Neural crest cell (in vitro differentiated cells): Measurements from ENCODE around the gene LSM10. TPM values are rescaled to one million over a fixed set of nuclear protein-coding genes. Genes with fewer than 3 reads are reported as not detected.
A peak's percentile ranks its signal among the peaks of the same experiment; 100 is the strongest.

Experiments used
- DNase-seq: peaks from one replicate; pipeline ENCODE4 v3.0.0; 2021; ENCODE audit warnings: low read depth, mixed read lengths, low spot score
- H3K27ac Mint-ChIP-seq: one replicate; pipeline ENCODE4 v1.8.0; 2021; ENCODE audit warnings: mild to moderate bottlenecking, mixed read lengths; ENCODE audit not compliant: unreplicated experiment
- H3K27me3 Mint-ChIP-seq: 2 replicates; pipeline ENCODE4 v1.8.0; 2021; ENCODE audit warnings: low read depth, mild to moderate bottlenecking, mixed read lengths
- H3K36me3 Mint-ChIP-seq: 2 replicates; pipeline ENCODE4 v1.8.0; 2021; ENCODE audit warnings: low read depth, mild to moderate bottlenecking, mixed read lengths
- H3K4me1 Mint-ChIP-seq: 2 replicates; pipeline ENCODE4 v1.8.0; 2021; ENCODE audit warnings: mixed read lengths
- H3K4me3 Mint-ChIP-seq: one replicate; pipeline ENCODE4 v1.8.0; 2021; ENCODE audit warnings: mild to moderate bottlenecking, mixed read lengths
- H3K9me3 Mint-ChIP-seq: 2 replicates; pipeline ENCODE4 v1.8.0; 2021; ENCODE audit warnings: mixed read lengths
- total RNA-seq: library from RNA; stranded (reverse); gene quantifications from 2 replicates; pipeline ENCODE4 v1.2.1, GENCODE V29; 2021
- TF ChIP-seq, protein P1 (sequence below): fragments of 200-600 bp; sonication (generic); conservative IDR thresholded peaks from 2 replicates; pipeline ENCODE4 v1.5.0; 2021; ENCODE audit warnings: antibody characterized with exemption, mild to moderate bottlenecking

The LSM10 gene
- total RNA-seq, 1 donor from 2014 or later = 48.4 TPM

DNA sequence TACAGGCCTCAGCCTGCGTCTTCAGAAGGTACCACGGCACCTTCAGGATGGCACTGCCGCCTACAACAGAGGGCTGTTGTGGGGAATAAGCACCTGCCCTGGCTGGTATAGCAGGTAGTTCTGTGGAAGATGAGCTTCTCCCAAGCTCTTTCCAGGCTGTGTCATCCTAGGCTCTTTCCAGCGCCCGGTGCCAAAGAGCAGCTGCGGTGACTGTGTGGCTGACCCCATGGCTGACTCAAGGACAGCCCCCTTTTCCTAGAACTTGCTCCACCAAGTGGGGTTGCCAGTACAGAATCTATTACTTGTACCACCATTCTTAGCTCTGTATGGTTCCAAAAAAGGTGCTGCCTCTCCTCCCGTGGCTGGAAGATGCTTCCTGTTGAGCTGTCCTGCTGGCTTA is 52.4 kb downstream of the LSM10 start:
- no peaks in the 10 kb centered on the region for H3K9me3 Mint-ChIP-seq
- H3K36me3 Mint-ChIP-seq = peaks cover 5% of the 10 kb centered on the region
- TF ChIP-seq, protein P1, sequence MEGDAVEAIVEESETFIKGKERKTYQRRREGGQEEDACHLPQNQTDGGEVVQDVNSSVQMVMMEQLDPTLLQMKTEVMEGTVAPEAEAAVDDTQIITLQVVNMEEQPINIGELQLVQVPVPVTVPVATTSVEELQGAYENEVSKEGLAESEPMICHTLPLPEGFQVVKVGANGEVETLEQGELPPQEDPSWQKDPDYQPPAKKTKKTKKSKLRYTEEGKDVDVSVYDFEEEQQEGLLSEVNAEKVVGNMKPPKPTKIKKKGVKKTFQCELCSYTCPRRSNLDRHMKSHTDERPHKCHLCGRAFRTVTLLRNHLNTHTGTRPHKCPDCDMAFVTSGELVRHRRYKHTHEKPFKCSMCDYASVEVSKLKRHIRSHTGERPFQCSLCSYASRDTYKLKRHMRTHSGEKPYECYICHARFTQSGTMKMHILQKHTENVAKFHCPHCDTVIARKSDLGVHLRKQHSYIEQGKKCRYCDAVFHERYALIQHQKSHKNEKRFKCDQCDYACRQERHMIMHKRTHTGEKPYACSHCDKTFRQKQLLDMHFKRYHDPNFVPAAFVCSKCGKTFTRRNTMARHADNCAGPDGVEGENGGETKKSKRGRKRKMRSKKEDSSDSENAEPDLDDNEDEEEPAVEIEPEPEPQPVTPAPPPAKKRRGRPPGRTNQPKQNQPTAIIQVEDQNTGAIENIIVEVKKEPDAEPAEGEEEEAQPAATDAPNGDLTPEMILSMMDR = no peak
- H3K27ac Mint-ChIP-seq = no peak overlapping the region
- DNase-seq = no peak
- H3K4me3 Mint-ChIP-seq = no peak overlapping the region
- no peaks in the 10 kb centered on the region for H3K27me3 Mint-ChIP-seq
- peaks cover 2% of the 10 kb centered on the region for H3K4me1 Mint-ChIP-seq

DNA sequence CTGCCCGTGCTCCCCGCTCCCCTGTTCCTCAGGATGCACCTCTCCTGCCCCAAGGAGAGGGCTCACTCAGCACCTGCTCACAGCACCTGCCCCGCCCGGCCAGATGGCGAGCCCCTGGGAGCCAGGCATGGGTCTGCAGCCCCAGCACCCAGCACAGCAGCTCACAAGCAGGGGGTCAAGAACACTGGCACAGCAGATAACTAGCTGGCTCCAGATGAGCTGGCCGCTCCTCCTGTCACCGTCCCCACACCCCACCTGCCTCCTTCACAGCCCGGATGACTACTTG is 53.4 kb downstream of the LSM10 start:
- H3K27me3 Mint-ChIP-seq = no peaks in the 10 kb centered on the region
- TF ChIP-seq, protein P1 = no peak
- peaks cover 5% of the 10 kb centered on the region for H3K36me3 Mint-ChIP-seq
- no peaks in the 10 kb centered on the region for H3K9me3 Mint-ChIP-seq
- DNase-seq = no peak
- H3K4me1 Mint-ChIP-seq = no peaks in the 10 kb centered on the region
- no peak overlapping the region for H3K4me3 Mint-ChIP-seq
- peak overlapping the region; percentile 43 for H3K27ac Mint-ChIP-seq

DNA sequence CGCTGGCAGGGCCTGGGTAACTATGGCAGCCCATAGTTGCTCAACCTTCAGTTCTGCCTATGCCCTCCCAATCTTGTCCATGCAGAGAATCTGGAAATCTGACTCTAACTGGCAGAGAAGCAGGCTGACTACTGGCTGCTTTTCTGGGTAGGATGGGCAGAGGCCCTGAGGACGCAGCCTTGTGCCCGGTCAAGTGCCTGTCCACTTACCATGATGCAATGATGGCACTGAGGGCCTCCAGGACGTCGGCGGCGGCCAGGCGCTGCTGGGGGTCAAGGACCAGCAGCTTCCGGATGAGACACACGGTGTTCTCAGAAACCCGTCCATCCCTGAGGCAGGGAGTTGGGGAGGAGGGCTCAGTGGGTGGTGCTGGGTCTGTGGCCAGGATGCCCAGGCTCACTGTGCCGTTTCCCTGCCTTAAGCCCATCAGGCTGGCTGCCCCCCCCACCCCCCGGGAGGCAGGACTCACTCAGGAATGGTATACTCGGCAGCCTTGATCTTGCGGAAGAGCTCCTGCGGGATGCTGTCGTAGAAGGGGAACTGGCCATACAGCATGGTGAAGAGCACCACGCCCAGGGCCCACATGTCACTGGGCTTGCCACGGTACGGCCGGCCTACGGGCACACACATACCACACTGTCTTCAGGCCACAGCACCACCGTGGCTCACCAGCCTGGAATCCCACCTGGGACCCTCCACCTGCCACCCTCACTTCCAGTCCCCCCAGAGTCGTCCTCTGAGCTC is 53.9 kb downstream of the LSM10 start:
- Mint-ChIP-seq H3K4me1 (no peaks in the 10 kb centered on the region), H3K36me3 (peaks cover 5% of the 10 kb centered on the region), H3K27ac (no peak overlapping the region), H3K9me3 (no peaks in the 10 kb centered on the region), H3K27me3 (no peaks in the 10 kb centered on the region), H3K4me3 (no peak overlapping the region)
- no peak for DNase-seq
- TF ChIP-seq, protein P1 = no peak

Other genes starting within 250 kb of the LSM10 start
- 48.6 and 52.8 TPM in 2 replicates for gene TRAPPC3, start 248.4 kb downstream of the LSM10 start, total RNA-seq
- 165 and 166 TPM in 2 replicates for gene MAP7D1, start 241.7 kb downstream of the LSM10 start, total RNA-seq
- gene THRAP3, start 173.5 kb downstream of the LSM10 start, total RNA-seq = 167 and 170 TPM in 2 replicates
- 5.4 and 5.9 TPM in 2 replicates for gene SH3D21, start 91.5 kb downstream of the LSM10 start, total RNA-seq
- 24.8 and 28.5 TPM in 2 replicates for gene EVA1B, start 74.3 kb downstream of the LSM10 start, total RNA-seq
- gene STK40, start 12.0 kb downstream of the LSM10 start, total RNA-seq = 77.5 and 80.1 TPM in 2 replicates
- gene OSCP1, start 52.5 kb upstream of the LSM10 start, total RNA-seq = 10.5 and 11.5 TPM in 2 replicates
- 89.8 and 97.3 TPM in 2 replicates for gene MRPS15, start 66.5 kb upstream of the LSM10 start, total RNA-seq
- gene CSF3R, start 85.0 kb upstream of the LSM10 start, total RNA-seq = not detected in 2 replicates